T-helper 1 cell (primary cell): ENCODE data around the gene IRF1.
A peak's percentile ranks its signal among the peaks of the same experiment; 100 is the strongest.

ENCODE experiments used
- DNase-seq, 5 donors: peaks; one replicate each; pipeline ENCODE4 v3.0.0-alpha.2; 2012 to 2020

IRF1 gene

GRCh38 chr5:132460846-132461568 is 29.6 kb downstream of the IRF1 start:
- DNase-seq: no peak

DNA sequence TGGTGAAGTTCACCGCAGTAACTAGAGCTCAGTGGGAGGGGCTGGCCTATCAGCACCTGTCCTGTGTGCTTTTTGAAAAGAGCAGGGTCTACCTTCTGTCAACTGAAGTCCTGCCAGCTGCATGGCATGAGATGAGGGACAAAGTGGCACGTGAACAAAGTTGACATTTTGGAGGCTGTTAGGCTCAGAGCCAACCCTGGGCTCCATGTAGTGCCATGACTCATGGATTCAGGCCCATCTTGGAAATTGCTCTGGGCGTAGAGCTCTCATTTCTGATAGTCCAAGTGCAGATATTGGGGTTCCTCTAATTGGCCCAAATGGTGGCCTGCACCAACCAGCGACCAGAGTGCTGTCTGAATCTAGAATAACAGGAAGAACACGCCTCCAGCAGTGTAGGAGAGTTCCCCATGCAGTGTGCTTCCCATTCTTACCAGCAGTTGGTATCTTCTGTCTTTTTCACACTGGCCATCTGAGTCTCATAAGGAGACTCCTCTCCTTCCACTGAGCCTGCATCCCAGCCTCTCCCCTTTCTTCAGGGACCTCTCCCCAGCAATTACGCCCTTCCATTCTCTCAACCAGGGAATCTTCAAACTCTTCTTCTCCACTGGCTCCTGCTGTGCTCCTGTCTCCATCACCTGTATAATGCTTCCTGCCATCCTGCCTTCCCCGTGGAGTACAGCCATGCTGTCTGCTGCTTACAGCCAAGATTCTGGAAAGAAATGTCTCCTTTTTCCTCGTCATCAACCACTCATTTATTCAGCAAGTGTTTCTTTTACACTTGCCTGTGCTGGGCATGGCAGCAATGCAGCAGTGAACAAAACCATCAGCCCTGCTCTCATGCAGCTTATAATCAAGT is 30.4 kb downstream of the IRF1 start:
- peak in 1 of 5 donors; percentile 44 for DNase-seq

- DNase-seq: peak in 1 of 5 donors; percentile 47
These were observed 31.3 kb downstream of the IRF1 start for GRCh38 chr5:132459031-132459982.

DNA sequence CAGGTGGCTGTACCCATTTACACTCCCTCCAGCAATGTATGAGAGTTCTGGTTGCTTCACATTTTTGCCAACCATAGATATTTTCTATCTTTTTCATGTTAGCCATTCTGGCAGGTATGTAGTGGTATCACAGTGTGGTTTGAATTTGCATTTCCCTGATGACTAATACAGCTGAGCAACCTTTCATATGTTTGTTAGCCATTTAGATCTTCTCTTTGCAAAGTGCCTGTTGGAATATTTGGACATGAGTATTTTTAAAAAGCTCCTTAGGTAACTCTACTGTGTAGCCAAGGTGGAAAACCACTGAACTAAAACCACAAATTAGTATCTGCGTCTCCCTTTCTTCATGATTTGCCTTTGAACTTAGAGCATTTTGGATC is 31.9 kb downstream of the IRF1 start:
- peak in 1 of 5 donors; percentile 68 for DNase-seq

GRCh38 chr5:132458226-132458560 is 32.4 kb downstream of the IRF1 start:
- peak in 1 of 5 donors; percentile 54 for DNase-seq

- peak in 1 of 5 donors; percentile 90 for DNase-seq
These were observed 33.0 kb downstream of the IRF1 start for GRCh38 chr5:132457371-132458225.

DNA sequence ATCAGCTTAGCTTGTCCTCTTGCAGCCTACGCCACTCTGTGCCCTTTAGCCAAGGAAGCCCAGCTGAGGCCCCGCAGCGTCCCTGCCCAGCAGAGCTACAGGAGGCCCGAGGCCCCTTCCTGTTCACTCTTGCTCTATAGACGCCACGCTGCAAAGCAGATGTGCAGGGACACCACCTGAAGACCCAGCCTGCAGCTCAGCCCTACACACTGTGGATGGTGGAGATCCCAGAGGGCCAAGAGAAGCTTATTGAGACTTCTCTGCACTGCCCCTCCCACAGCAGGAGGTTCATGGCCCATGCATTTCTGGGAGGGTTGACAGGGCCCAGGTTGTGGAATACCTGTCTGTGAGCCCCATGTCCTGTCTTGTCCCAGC is 33.6 kb downstream of the IRF1 start:
- DNase-seq: peak in 1 of 5 donors; percentile 72

DNA sequence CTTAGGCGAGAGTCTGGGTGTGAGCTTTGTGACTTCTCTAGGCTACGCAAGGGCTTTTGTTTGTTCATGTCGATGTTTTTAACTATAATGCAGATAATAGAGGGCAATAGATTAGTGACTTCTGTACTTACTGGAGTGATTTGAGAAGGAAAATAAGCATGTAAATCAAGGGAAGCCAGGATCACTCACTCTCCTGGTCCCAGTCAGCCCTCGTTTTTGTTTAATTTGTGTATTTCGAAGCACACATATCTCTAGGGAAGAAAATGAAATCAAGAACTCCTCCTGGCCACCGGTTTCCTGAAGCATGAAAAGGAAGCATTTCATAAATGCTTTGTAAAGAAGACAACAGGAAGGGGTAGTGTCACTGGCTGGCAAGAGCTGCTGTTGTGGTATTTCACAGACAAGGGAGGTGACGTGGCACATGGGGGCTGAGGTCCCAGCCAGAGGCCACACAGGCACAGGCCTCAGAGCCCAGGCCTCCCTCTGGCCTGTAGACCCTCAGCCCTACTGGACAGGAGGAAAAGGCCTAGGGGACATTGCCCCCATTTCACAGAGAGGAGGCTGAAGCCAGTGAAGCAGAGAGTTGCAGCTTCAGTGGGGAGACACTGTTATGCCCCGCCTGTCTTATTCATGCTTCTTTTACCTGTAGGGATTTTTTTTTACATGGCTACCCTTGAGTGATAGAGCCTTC is 34.1 kb downstream of the IRF1 start:
- DNase-seq: peak; percentile 44 to 91 (median 60)

DNA sequence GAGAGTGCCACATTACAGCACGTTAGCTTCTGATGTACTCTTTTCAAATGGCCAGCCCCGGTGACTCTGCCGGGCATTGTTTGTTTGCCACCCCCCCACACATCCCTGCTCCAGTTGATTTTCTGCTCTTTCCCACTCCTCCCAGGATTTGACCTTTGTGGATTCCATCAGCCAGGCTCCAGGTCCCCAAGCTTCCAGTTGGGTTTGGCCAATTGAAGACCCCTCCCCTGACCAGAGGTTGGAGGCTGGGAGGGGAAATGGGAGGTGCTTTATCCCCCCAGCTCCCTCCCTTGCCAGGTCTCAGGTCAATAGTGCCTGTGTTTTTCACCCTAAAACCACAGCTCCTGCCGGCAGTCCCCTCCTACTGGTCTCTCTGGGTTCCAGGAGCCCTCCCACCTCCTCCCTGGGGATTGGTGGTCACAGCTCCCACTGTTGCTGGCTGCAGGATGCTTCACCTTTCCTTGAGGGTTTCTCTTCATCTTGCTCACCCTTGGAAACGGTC is 34.9 kb downstream of the IRF1 start:
- DNase-seq: no peak

DNA sequence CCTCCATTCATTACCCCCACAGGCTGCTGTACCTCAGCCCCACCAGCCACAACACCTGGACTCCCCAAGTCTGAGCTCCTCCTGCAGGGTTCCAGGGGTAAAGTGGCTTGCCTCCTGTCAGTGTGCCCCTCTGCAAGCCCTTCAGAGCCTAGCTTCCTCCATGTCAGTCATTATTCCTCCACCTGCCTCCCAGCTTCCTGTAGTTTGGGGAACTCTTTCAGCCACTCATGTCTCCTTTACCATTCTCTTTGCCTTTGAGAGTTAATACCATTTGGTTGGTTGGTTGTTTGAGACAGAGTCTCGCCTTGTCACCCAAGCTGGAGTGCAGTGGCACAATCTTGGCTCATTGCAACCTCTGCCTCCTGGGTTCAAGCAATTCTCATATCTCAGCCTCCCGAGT is 36.2 kb downstream of the IRF1 start:
- DNase-seq: no peak

- DNase-seq: no peak
These were observed 39.2 kb downstream of the IRF1 start for GRCh38 chr5:132451387-132451786.

DNA sequence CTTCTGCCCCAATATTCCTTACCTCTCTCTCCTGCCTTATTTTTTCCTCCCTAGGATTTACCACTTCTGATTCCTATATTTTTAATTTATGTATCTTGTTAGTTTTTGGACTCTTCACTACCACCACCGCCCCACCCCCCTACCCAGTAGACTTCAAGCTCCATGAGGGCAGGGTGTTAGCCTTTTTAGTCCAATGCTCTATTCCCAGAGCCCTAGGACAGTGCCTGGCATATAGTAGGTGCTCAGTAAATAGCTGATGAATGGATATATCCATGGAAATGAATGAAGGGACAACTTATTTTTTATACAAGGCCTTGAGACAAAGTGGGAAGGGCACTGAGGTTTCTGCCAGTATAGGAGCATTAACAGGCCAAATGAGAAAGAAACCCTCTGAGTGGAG is 41.5 kb downstream of the IRF1 start:
- DNase-seq: no peak

- DNase-seq: no peak
These were observed 43.4 kb downstream of the IRF1 start for GRCh38 chr5:132447196-132447595.

DNA sequence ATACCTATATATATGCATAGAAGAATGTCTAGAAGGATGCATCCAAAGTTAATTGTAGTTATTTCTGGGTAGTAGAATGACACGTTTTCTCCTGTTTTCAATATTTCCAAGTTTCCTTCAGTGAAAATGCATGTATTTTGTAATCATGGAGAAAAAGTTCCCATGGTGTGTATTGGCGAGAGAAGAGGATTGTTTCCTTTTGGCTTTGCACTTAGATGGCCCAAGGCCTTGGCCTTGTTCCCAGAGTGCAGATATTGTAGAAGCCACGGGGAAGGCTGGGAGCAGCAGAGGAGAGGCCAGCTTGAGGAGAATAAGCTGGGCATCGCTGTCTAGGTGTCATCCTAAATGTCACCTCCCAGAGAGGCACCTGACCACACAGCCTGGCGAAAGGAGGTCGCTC is 44.0 kb downstream of the IRF1 start:
- DNase-seq: no peak

DNA sequence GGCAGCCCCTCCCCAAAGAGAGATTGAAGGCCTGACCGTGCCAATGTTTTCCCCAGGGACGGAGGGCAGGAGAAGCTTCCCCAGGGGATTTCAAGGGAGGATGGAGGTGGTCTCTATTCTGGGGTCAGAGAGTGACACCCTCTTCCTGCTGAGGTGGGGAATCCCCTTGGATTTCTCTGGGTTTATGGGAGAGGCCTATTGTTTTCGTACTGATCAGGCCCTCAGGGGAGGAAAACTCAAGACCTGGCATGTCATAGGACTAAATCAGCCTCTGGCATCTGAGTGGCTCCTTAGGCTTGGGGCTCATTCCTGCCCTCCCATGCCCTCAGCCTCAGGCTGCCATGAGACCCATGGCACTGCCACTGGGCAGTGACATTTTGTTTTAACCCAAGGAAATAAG is 44.6 kb downstream of the IRF1 start:
- DNase-seq: no peak

GRCh38 chr5:132445640-132445923 is 45.0 kb downstream of the IRF1 start:
- no peak for DNase-seq

DNA sequence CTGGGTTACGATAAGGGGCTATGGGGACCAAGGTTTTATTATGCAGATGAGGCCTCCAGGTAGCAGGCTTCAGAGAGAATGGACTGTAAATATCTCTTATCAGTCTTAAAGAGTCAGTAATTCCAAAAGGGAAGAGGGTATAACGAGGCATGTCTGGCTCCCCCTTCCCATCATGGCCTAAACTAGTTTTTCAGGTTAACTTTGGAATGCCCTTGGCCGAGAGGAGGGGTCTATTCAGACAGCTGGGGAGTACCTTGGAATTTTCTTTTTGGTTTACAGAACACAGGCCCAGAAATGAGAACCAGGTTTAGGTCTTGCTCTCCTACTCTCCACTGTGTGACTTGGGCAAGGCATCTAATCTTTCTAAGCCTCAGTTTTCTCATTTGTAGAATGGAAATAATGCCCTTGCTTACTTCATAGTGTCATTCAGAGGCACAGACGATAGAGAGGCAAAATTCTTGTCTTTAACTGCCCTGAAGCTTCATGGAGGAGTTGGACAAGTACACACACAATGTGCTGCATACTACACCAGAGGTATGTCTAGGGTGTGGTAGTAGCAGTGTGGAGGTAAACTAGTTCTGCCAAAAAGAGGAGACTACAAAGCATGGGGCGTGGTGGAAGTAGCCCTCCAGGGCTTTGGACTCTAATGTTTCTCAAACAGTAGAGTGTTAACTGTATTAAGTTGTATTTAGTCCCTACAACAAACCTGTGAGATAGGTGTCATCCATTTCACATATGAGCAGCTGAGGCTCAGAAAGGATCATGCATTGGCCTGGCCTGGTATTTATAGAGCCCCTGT is 45.5 kb downstream of the IRF1 start:
- no peak for DNase-seq

DNA sequence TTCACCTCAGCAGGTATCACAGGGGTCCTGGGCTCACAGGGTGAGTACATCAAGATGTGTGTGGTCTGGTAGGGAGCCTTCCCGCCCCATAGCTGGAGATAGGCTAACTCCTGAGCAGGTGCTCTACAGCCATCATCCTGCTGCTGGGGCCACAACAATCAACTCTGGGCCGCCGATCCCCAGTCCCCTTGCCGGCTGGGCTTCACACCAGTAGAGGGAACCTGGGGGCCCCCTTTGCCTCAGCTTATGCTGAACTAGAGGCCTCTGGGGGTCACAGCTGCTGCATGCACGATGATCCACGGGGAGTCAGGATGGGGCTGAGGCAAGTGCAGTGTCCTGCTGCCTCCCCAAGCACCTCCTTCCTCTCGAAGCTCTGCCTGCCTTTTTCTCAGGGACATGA is 46.5 kb downstream of the IRF1 start:
- no peak for DNase-seq

GRCh38 chr5:132439521-132440089 is 51.0 kb downstream of the IRF1 start:
- no peak for DNase-seq

DNA sequence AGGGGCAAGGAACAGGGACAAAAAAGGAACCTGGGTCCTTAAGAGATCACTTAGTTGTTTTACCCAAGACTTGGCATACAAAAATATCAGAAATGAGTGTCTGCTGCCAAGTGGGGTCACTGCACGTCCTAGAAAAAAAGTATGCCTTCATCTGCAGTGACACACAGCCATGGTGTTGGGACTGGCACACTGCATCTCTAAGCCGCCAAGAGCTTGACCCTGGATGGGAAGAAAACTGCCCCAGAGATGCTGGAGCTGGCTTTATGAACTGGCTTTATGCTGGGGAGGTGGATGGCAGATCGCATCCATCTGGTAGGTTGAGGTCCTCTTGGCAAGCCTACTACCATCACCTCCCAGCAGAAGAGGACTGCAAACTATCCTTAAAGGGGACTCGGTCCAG is 51.7 kb downstream of the IRF1 start:
- no peak for DNase-seq
